Stimulated activated CD8-positive, alpha-beta memory T cell treated with anti-CD3 and anti-CD28 coated beads, Interleukin-4, amount 100 ng/mL, for 1 hour (primary cell): ENCODE measurements around the gene SREBF2.

Experiments used
- DNase-seq, 2 donors: peaks; one replicate each; pipeline ENCODE4 v3.0.0-alpha.2; 2020; ENCODE audit warnings: low read depth in 2 of 2, low spot score in 1 of 2

SREBF2 gene

GRCh38 chr22:41907436-41908401 lies 74.8 kb downstream of the SREBF2 start:
- DNase-seq = no peak

- DNase-seq = no peak
These were observed 75.8 kb downstream of the SREBF2 start for GRCh38 chr22:41908411-41909309.

- DNase-seq = no peak
These were observed 76.6 kb downstream of the SREBF2 start for GRCh38 chr22:41909310-41910049.

GRCh38 chr22:41910050-41911000 lies 77.4 kb downstream of the SREBF2 start:
- DNase-seq = no peak

- no peak for DNase-seq
These were observed 78.2 kb downstream of the SREBF2 start for GRCh38 chr22:41911001-41911611.

GRCh38 chr22:41912338-41913039 lies 79.6 kb downstream of the SREBF2 start:
- DNase-seq = no peak

- no peak for DNase-seq
These were observed 80.3 kb downstream of the SREBF2 start for GRCh38 chr22:41913040-41913719.

GRCh38 chr22:41913842-41914534 lies 81.1 kb downstream of the SREBF2 start:
- no peak for DNase-seq

GRCh38 chr22:41914611-41915034 lies 81.7 kb downstream of the SREBF2 start:
- no peak for DNase-seq

- peak in 1 of 2 donors; percentile 36 for DNase-seq
These were observed 82.3 kb downstream of the SREBF2 start, which contains the start of gene SHISA8 for GRCh38 chr22:41915035-41915785. Gene SHISA8, minus strand, starts transcription at chr22:41915074. Its CDS starts 407 bp downstream, at chr22:41914667.

- DNase-seq = no peak
These were observed 83.0 kb downstream of the SREBF2 start for GRCh38 chr22:41915786-41916493.

- DNase-seq = no peak
These were observed 83.9 kb downstream of the SREBF2 start for GRCh38 chr22:41916745-41917358.

- no peak for DNase-seq
These were observed 84.5 kb downstream of the SREBF2 start for GRCh38 chr22:41917375-41917902.

- DNase-seq = no peak
These were observed 85.2 kb downstream of the SREBF2 start for GRCh38 chr22:41917903-41918791.
